Trophoblast cell (in vitro differentiated cells and primary cell): ENCODE measurements around the gene MCF2L.

Experiments used
- DNase-seq, 2 donors: peaks; one replicate each; pipeline ENCODE4 v3.0.0-alpha.2; 2016
- H2AFZ ChIP-seq: 2 replicates; pipeline ENCODE4 v1.6.1; 2013; ENCODE audit warnings: low read length, moderate library complexity, mild to moderate bottlenecking; ENCODE audit not compliant: insufficient read depth, poor library complexity
- H2AK5ac ChIP-seq: 2 replicates; pipeline ENCODE4 v1.6.1; 2013; ENCODE audit warnings: mild to moderate bottlenecking, low read length
- H2BK120ac ChIP-seq: 2 replicates; pipeline ENCODE4 v1.6.1; 2013; ENCODE audit warnings: low read length, mild to moderate bottlenecking, moderate library complexity; ENCODE audit not compliant: insufficient read depth, poor library complexity
- H2BK12ac ChIP-seq: 2 replicates; pipeline ENCODE4 v1.6.1; 2013; ENCODE audit warnings: mild to moderate bottlenecking, low read length, moderate library complexity
- H2BK5ac ChIP-seq: 2 replicates; pipeline ENCODE4 v1.6.1; 2013; ENCODE audit warnings: low read length, low read depth, moderate library complexity, mild to moderate bottlenecking; ENCODE audit not compliant: poor library complexity
- H3K14ac ChIP-seq: 2 replicates; pipeline ENCODE4 v1.6.1; 2013; ENCODE audit warnings: mild to moderate bottlenecking, low read length
- H3K18ac ChIP-seq: 2 replicates; pipeline ENCODE4 v1.6.1; 2013; ENCODE audit warnings: mild to moderate bottlenecking, low read length
- H3K23ac ChIP-seq: 2 replicates; pipeline ENCODE4 v1.6.1; 2013; ENCODE audit warnings: low read length
- H3K27ac ChIP-seq: 2 replicates; pipeline ENCODE4 v1.5.1; 2013; ENCODE audit warnings: low read depth, mild to moderate bottlenecking, inconsistent platforms, low read length, moderate library complexity
- H3K27me3 ChIP-seq: 2 replicates; pipeline ENCODE4 v1.6.1; 2013; ENCODE audit warnings: inconsistent platforms, mild to moderate bottlenecking, low read length, moderate library complexity; ENCODE audit not compliant: insufficient read depth
- H3K36me3 ChIP-seq, 2 experiments: 1 replicate in 1 of 2; 2 replicates in 1 of 2; pipeline ENCODE4 v1.6.1; 2013; ENCODE audit warnings: low read length in 2 of 2, mild to moderate bottlenecking in 2 of 2, moderate library complexity in 1 of 2; ENCODE audit not compliant: insufficient read depth in 2 of 2, control insufficient read depth in 1 of 2
- H3K4ac ChIP-seq: 2 replicates; pipeline ENCODE4 v1.6.1; 2013; ENCODE audit warnings: low read depth, mild to moderate bottlenecking, low read length, moderate library complexity
- H3K4me1 ChIP-seq, 2 experiments: 1 replicate in 1 of 2; 2 replicates in 1 of 2; pipeline ENCODE4 v1.6.1; 2013; ENCODE audit warnings: low read length in 2 of 2, mild to moderate bottlenecking in 2 of 2, moderate library complexity in 1 of 2; ENCODE audit not compliant: insufficient read depth in 2 of 2, control insufficient read depth in 1 of 2
- H3K4me2 ChIP-seq: 2 replicates; pipeline ENCODE4 v1.6.1; 2013; ENCODE audit warnings: inconsistent platforms, mild to moderate bottlenecking, low read length, moderate library complexity
- H3K4me3 ChIP-seq: 2 replicates; pipeline ENCODE4 v1.5.1; 2013; ENCODE audit warnings: mild to moderate bottlenecking, low read depth, low read length, inconsistent platforms
- H3K79me1 ChIP-seq: one replicate; pipeline ENCODE4 v1.6.1; 2013; ENCODE audit warnings: low read length
- H3K79me2 ChIP-seq: 2 replicates; pipeline ENCODE4 v1.6.1; 2013; ENCODE audit warnings: low read length, mild to moderate bottlenecking; ENCODE audit not compliant: control insufficient read depth, insufficient read depth, poor library complexity
- H3K9ac ChIP-seq: 2 replicates; pipeline ENCODE4 v1.6.1; 2013; ENCODE audit warnings: mild to moderate bottlenecking, low read length
- H3K9me3 ChIP-seq: 2 replicates; pipeline ENCODE4 v1.6.1; 2013; ENCODE audit warnings: low read depth, mild to moderate bottlenecking, control low read depth, inconsistent platforms, low read length; ENCODE audit not compliant: insufficient read depth
- H4K12ac ChIP-seq: 2 replicates; pipeline ENCODE4 v1.6.1; 2013; ENCODE audit warnings: low read depth, mild to moderate bottlenecking, low read length, moderate library complexity
- H4K8ac ChIP-seq: 2 replicates; pipeline ENCODE4 v1.6.1; 2013; ENCODE audit warnings: low read depth, mild to moderate bottlenecking, low read length, moderate library complexity
- H4K91ac ChIP-seq: one replicate; pipeline ENCODE4 v1.6.1; 2013; ENCODE audit warnings: low read depth, mild to moderate bottlenecking, low read length, moderate library complexity
- WGBS: extraction: QIAGEN DNeasy Blood & Tissue Kit; methylation state at CpG from one replicate; pipeline ENCODE4 v1.1.7; 2013; ENCODE audit warnings: missing lambda C conversion rate; ENCODE audit not compliant: insufficient read length, insufficient coverage; ENCODE audit errors: extremely low coverage; 5-methylcytosine and 5-hydroxymethylcytosine counted together

Gene MCF2L

DNA sequence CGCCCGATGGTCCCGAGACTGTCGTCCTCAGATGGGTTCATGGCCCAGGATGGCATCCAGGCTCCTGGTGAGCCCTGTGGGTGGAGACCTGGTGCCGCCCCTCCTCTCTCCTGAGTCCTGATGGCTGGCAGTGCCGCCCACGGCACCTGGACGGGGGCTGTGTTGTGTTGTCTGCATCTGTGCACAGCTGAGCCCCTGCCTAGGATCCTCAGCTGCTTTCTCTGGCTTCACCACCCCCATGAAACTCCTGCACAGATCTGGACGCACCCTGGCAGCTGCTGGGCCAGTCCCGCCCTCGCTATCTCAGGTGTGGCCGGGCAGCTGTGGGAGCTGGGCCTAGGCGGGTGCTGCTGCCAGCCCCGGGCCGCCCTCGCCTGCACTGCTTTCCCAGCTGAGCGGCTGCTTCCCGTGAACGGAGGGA lies 27.7 kb downstream of the MCF2L start:
- no peaks in the 10 kb centered on the region for H3K79me2 ChIP-seq
- H3K14ac ChIP-seq, result no peak overlapping the region
- no peak overlapping the region for H2BK12ac ChIP-seq
- peaks cover 7% of the 10 kb centered on the region for H3K9me3 ChIP-seq
- H4K8ac ChIP-seq, result no peak overlapping the region
- no CpG with 5 or more reads among the region's 19 CpGs for WGBS
- no peak overlapping the region for H4K91ac ChIP-seq
- DNase-seq, result no peak
- H3K4me2 ChIP-seq, result no peak overlapping the region
- H3K4me3 ChIP-seq, result no peak overlapping the region
- no peak overlapping the region for H3K18ac ChIP-seq
- H3K79me1 ChIP-seq, result no peaks in the 10 kb centered on the region
- no peak overlapping the region for H4K12ac ChIP-seq
- H2AFZ ChIP-seq, result no peak overlapping the region
- peaks cover 0 to 4% of the 10 kb centered on the region in 2 experiments for H3K4me1 ChIP-seq
- no peaks in the 10 kb centered on the region for H3K36me3 ChIP-seq
- H2AK5ac ChIP-seq, result no peak overlapping the region
- H2BK120ac ChIP-seq, result no peak overlapping the region
- no peak overlapping the region for H3K4ac ChIP-seq
- no peak overlapping the region for H2BK5ac ChIP-seq
- no peaks in the 10 kb centered on the region for H3K27me3 ChIP-seq
- H3K27ac ChIP-seq, result no peak overlapping the region
- H3K23ac ChIP-seq, result no peak overlapping the region
- no peak overlapping the region for H3K9ac ChIP-seq

DNA sequence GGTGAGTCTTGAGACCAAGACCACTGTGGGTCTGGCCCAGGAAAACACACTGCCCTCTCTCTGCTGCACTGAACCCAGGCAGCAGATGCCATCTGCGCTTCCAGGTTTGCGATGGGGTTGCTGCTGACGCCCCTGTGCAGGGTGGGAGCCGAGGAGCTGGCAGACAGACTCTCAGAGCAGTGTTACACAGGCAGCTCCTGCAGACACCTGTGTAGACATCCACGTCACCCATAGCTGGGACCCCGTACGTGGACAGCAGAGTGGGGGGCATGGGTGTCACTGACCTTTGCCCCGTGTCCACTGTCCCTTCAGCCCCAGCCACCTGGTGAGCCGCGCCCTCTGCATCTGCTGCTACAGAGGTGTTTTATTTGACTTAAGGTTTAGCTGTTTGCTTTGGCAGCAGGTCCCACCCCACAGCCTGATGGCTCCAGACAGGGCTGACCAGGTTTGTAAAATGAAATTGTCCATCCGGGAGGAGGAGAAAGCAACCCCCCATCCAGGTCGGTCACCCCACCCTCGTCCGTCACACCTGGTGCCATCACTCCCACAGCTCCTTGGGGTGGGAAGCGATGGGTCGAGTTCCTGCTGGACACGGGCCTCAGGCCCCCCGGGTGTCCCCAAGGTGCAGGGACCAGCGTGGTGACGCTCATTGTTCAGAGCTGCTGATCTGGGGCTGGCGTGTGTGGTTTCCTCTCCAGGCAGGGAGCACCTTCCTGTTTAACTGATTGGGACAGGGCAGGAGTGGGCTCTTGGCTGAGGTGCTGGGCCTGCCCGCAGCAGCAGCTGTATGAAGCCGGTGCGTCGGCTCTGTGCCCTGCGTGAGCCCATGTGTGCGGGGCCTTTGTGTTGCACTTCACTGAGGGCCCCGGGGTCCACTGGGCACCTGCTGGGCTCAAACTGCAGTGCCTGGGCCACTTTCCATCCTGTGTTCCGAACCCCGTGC lies 28.4 kb downstream of the MCF2L start:
- peaks cover 0 to 4% of the 10 kb centered on the region in 2 experiments for H3K4me1 ChIP-seq
- no peak overlapping the region for H2BK5ac ChIP-seq
- no CpG with 5 or more reads among the region's 30 CpGs for WGBS
- H2AFZ ChIP-seq, result no peak overlapping the region
- no peaks in the 10 kb centered on the region for H3K79me2 ChIP-seq
- no peak overlapping the region for H2BK120ac ChIP-seq
- no peak overlapping the region for H3K27ac ChIP-seq
- no peaks in the 10 kb centered on the region for H3K36me3 ChIP-seq
- no peak overlapping the region for H3K9ac ChIP-seq
- H4K91ac ChIP-seq, result no peak overlapping the region
- no peak overlapping the region for H3K4me2 ChIP-seq
- no peak overlapping the region for H3K18ac ChIP-seq
- H3K27me3 ChIP-seq, result no peaks in the 10 kb centered on the region
- no peak overlapping the region for H2AK5ac ChIP-seq
- H4K12ac ChIP-seq, result no peak overlapping the region
- H3K9me3 ChIP-seq, result peaks cover 7% of the 10 kb centered on the region
- H4K8ac ChIP-seq, result no peak overlapping the region
- no peak overlapping the region for H3K4ac ChIP-seq
- H2BK12ac ChIP-seq, result no peak overlapping the region
- no peak for DNase-seq
- H3K14ac ChIP-seq, result no peak overlapping the region
- H3K79me1 ChIP-seq, result no peaks in the 10 kb centered on the region
- no peak overlapping the region for H3K4me3 ChIP-seq
- no peak overlapping the region for H3K23ac ChIP-seq

DNA sequence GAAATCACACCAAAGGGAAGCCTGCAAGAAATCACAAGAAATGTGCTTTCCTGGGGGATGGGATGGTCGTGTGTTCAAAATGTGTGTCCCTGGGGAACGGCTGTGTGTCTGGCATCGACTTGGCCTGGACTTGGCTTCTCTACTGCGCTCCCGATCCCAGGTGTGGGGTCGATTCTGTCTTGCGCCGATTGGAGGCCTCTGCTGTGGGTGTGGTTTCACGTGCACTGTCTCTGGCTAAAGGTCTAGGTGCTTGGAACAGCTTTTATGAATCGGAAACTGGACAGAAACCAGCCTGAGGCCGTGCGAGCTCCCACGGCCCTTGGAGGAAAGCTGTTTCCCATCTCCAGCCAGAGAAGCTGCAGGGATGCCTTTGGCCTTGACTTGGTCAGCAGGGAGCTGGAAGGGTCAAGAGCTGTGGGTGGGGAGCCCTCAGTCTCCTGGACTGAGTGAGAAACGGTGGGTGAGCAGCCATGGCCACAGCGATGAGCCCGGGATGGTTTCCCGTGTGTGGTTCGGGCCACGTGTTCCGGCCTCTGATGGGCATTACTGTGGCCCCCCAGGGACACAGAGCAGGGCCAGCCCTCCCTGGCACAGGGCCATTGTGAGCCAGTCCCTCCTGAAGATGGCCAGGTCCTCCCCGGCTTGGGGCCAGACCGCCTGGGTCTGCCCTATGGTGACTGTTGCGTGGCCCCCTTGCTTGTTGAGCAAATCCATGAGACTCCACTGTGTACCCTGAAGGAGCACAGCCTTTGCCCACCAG lies 29.7 kb downstream of the MCF2L start:
- no peak overlapping the region for H3K4me3 ChIP-seq
- no peak overlapping the region for H2BK5ac ChIP-seq
- H3K4me1 ChIP-seq, result peaks cover 0 to 4% of the 10 kb centered on the region in 2 experiments
- H3K27ac ChIP-seq, result no peak overlapping the region
- no peak overlapping the region for H2BK120ac ChIP-seq
- H3K9ac ChIP-seq, result no peak overlapping the region
- H2AFZ ChIP-seq, result no peak overlapping the region
- no peak overlapping the region for H2AK5ac ChIP-seq
- no peak overlapping the region for H3K18ac ChIP-seq
- H3K4me2 ChIP-seq, result no peak overlapping the region
- no peak for DNase-seq
- no CpG with 5 or more reads among the region's 23 CpGs for WGBS
- H3K79me1 ChIP-seq, result no peaks in the 10 kb centered on the region
- H4K91ac ChIP-seq, result no peak overlapping the region
- no peaks in the 10 kb centered on the region for H3K27me3 ChIP-seq
- H2BK12ac ChIP-seq, result no peak overlapping the region
- H3K4ac ChIP-seq, result no peak overlapping the region
- no peak overlapping the region for H4K12ac ChIP-seq
- H3K23ac ChIP-seq, result no peak overlapping the region
- H4K8ac ChIP-seq, result no peak overlapping the region
- H3K9me3 ChIP-seq, result no peaks in the 10 kb centered on the region
- H3K14ac ChIP-seq, result no peak overlapping the region
- no peaks in the 10 kb centered on the region for H3K79me2 ChIP-seq
- H3K36me3 ChIP-seq, result no peaks in the 10 kb centered on the region

DNA sequence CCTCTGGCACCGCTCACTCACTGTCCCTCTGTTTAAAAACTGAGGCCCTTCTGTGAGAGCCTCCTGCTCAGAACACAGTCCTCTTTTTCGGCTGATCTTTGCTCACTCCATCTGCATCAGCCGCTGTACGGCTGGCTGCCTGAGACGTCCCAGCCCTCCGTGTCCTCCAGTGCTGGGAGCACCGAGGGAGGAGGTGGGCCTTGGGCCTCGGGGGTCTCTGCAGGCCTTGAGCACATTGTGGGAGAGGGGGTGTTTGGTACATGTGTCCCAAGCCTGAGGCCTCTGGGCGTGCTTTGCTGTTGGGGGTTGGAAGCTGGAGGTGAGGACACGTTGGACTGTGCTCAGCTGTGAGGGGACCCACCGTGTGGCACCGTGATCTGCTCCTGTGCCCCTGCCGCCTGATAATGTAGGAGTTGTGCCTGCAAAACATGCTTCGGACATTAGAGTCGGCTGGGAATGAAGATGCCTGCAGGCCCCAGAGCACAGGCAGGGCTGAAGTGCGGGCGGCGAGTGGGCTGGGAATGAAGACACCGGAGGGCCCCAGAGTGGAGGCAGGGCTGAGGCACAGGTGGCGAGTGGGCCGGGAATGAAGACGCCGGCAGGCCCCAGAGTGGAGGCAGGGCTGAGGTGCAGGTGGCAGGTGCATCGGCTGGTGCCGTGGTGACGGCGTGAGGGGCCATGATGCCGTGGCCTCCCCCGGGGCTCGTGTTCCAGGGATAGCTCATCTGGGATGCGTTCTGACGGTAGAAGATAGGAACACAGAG lies 30.6 kb downstream of the MCF2L start:
- Histone ChIP-seq H3K14ac (no peak overlapping the region), H3K23ac (no peak overlapping the region), H4K8ac (no peak overlapping the region), H3K18ac (no peak overlapping the region), H3K4me2 (no peak overlapping the region), H3K4me1 (peaks cover 0 to 4% of the 10 kb centered on the region in 2 experiments), H3K79me1 (no peaks in the 10 kb centered on the region), H3K27me3 (no peaks in the 10 kb centered on the region), H4K12ac (no peak overlapping the region), H2BK5ac (no peak overlapping the region), H3K9ac (no peak overlapping the region), H3K4ac (no peak overlapping the region), H3K27ac (no peak overlapping the region), H3K79me2 (no peaks in the 10 kb centered on the region), H2BK120ac (no peak overlapping the region), H2AK5ac (no peak overlapping the region), H3K9me3 (no peaks in the 10 kb centered on the region), H4K91ac (no peak overlapping the region), H2AFZ (no peak overlapping the region), H3K4me3 (no peak overlapping the region), H2BK12ac (no peak overlapping the region), H3K36me3 (no peaks in the 10 kb centered on the region)
- DNase-seq, result no peak
- no CpG with 5 or more reads among the region's 32 CpGs for WGBS
